Lung (tissue), 12 donors: ENCODE measurements around the gene MT2A. TPM values are rescaled to one million over a fixed set of nuclear protein-coding genes. Genes with fewer than 3 reads are reported as not detected.

Experiments used
- ATAC-seq: fragments of 200-7000 bp; cut with Tn5 transposase; one replicate; pipeline ENCODE4 v1.9.1; 2020; ENCODE audit warnings: moderate number of reproducible peaks; ENCODE audit not compliant: insufficient read depth, low FRiP score
- DNase-seq, 3 donors: peaks; one replicate each; pipeline ENCODE4 v3.0.0-alpha.2; 2013 to 2017
- H3K27ac ChIP-seq, 2 donors: one replicate each; pipeline ENCODE4 v1.5.1; 2013; ENCODE audit warnings: mild to moderate bottlenecking in 2 of 2, moderate library complexity in 2 of 2, control low read depth in 1 of 2, inconsistent platforms in 1 of 2, low read depth in 1 of 2, low read length in 1 of 2
- H3K27me3 ChIP-seq, 3 donors: one replicate each; pipeline ENCODE4 v1.5.1; 2013; ENCODE audit warnings: low read length in 2 of 3; ENCODE audit not compliant: control insufficient read depth in 3 of 3, insufficient read depth in 3 of 3
- H3K36me3 ChIP-seq, 4 donors: one replicate each; pipeline ENCODE4 v1.5.1; 2013; ENCODE audit warnings: low read length in 4 of 4, mild to moderate bottlenecking in 1 of 4, moderate library complexity in 1 of 4; ENCODE audit not compliant: control insufficient read depth in 4 of 4, insufficient read depth in 4 of 4
- H3K4me1 ChIP-seq, 5 donors: one replicate each; pipeline ENCODE4 v1.5.1; 2013; ENCODE audit warnings: low read length in 5 of 5, mild to moderate bottlenecking in 2 of 5, moderate library complexity in 1 of 5; ENCODE audit not compliant: control insufficient read depth in 5 of 5, insufficient read depth in 5 of 5
- H3K4me3 ChIP-seq: one replicate; pipeline ENCODE4 v1.5.1; 2013; ENCODE audit warnings: mild to moderate bottlenecking, control low read depth, moderate library complexity
- H3K9ac ChIP-seq, 2 donors: one replicate each; pipeline ENCODE4 v1.5.1; 2013; ENCODE audit warnings: low read length in 2 of 2, control low read depth in 1 of 2; ENCODE audit not compliant: insufficient read depth in 1 of 2
- H3K9me3 ChIP-seq, 4 donors: one replicate each; pipeline ENCODE4 v1.5.1; 2013; ENCODE audit warnings: low read length in 3 of 4, mild to moderate bottlenecking in 1 of 4, moderate library complexity in 1 of 4; ENCODE audit not compliant: control insufficient read depth in 4 of 4, insufficient read depth in 3 of 4
- CTCF ChIP-seq: IDR thresholded peaks from 2 replicates; pipeline ENCODE4 v1.5.1; 2012; ENCODE audit warnings: mild to moderate bottlenecking; ENCODE audit errors: control extremely low read depth, extremely low read depth
- WGBS, 2 donors: extraction: QIAGEN DNeasy Blood & Tissue Kit; methylation state at CpG; one replicate each; pipeline ENCODE4 v1.1.7; 2013; 5-methylcytosine and 5-hydroxymethylcytosine counted together
- polyA plus RNA-seq, 2 donors: library from polyadenylated mRNA; stranded (reverse); fragments of 200-250 nt; gene quantifications; one replicate each; pipeline ENCODE4 v1.2.1, GENCODE V29; 2013
- total RNA-seq, 2 donors: library from RNA; depleted of rRNA in 1 of 2; stranded (reverse); fragments of >200 nt in 1 of 2; gene quantifications; one replicate each; pipeline ENCODE4 v1.2.1, GENCODE V29; 2014 to 2021
- donor health status: control.
- donor health status: control.
- donor health status: Bipolar disorder and iron deficiency.
- donor health status: healthy.
- donor health status: DM: yes; HTN: yes; CAD: no.

MT2A gene
- total and polyA plus RNA-seq, 4 donors, result 17.6 to 1,104 (median 712) TPM

- H3K27ac ChIP-seq, result peak overlapping the region; percentile 88 to 97
- H3K36me3 ChIP-seq, result no peaks in the 10 kb centered on the region
- no peak for ATAC-seq
- H3K4me3 ChIP-seq, result no peak overlapping the region
- no peak for DNase-seq
- peaks cover 9 to 50% (median 25%) of the 10 kb centered on the region in 5 donors for H3K4me1 ChIP-seq
- TF ChIP-seq CTCF, result no peak
- WGBS, 2 donors, result 56 to 82% methylated on average over 3 of the region's 3 CpGs
- H3K27me3 ChIP-seq, result peaks cover 0 to 10% (median 0%) of the 10 kb centered on the region in 3 donors
- H3K9ac ChIP-seq, result peak overlapping the region in 1 of 2 donors; percentile 34
- H3K9me3 ChIP-seq, result no peaks in the 10 kb centered on the region
These were observed 2.3 kb upstream of the MT2A start for GRCh38 chr16:56606071-56606475.

- H3K27me3 ChIP-seq, result peaks cover 0 to 6% (median 0%) of the 10 kb centered on the region in 3 donors
- ATAC-seq (no peak), DNase-seq (peak; percentile 86 to 98 (median 98))
- peak overlapping the region in 1 of 2 donors; percentile 38 for H3K9ac ChIP-seq
- WGBS, 2 donors, result 36 to 62% methylated on average over 8 of the region's 8 CpGs
- no peaks in the 10 kb centered on the region for H3K36me3 ChIP-seq
- no peak overlapping the region for H3K4me3 ChIP-seq
- H3K4me1 ChIP-seq, result peaks cover 9 to 55% (median 30%) of the 10 kb centered on the region in 5 donors
- TF ChIP-seq CTCF, result no peak
- H3K27ac ChIP-seq, result peak overlapping the region; percentile 88 to 97
- no peaks in the 10 kb centered on the region for H3K9me3 ChIP-seq
These were observed 1.8 kb upstream of the MT2A start for GRCh38 chr16:56606476-56607108.

- Histone ChIP-seq H3K36me3 (no peaks in the 10 kb centered on the region), H3K27ac (peak overlapping the region; percentile 88 to 97), H3K9me3 (no peaks in the 10 kb centered on the region), H3K27me3 (peaks cover 0 to 8% (median 0%) of the 10 kb centered on the region in 3 donors), H3K9ac (peak overlapping the region in 1 of 2 donors; percentile 38), H3K4me1 (peaks cover 9 to 55% (median 31%) of the 10 kb centered on the region in 5 donors), H3K4me3 (no peak overlapping the region)
- DNase-seq (peak; percentile 91 to 93 (median 92)), ATAC-seq (peak; percentile 25)
- TF ChIP-seq CTCF, result no peak
- 24 to 38% methylated on average over 14 of the region's 14 CpGs for WGBS, 2 donors
These were observed 1.2 kb upstream of the MT2A start for GRCh38 chr16:56607109-56607618.
